GM19395 (cell line): ENCODE results near the gene PTPN13.
"Not testable (repeated sequence)": the region's sequence is repeated elsewhere in the genome, so short reads cannot be mapped to it uniquely, and the experiment has no call there.

ENCODE experiments used
- ATAC-seq: cut with Tn5 transposase; IDR thresholded peaks from one replicate; pipeline ENCODE4 v1.9.1; 2021; ENCODE audit warnings: mild to moderate bottlenecking, moderate library complexity; ENCODE audit not compliant: unreplicated experiment

PTPN13 gene

GRCh38 chr4:86631166-86631565 is 37.1 kb downstream of the PTPN13 start:
- no peak for ATAC-seq

DNA sequence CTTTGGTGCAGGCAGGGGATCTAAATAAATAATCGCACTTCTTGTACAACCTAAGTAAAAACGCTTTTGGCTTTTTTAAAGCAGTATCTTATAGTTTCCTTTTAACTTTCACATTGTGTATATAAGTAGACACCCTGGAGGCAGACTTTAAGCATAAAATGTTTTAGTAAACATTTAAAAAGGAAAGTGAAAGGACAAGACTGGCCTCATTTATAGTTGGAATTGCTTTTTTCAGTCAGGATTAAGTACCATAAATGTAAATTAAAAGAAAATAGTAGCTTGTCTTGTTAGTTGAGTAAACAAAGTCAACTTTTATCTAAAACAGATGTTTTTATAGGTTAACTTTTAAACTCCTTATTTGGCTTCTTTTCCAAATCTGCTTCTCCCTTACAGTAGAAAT is 39.7 kb downstream of the PTPN13 start:
- no peak for ATAC-seq

GRCh38 chr4:86640469-86640868 is 46.4 kb downstream of the PTPN13 start:
- ATAC-seq, result no peak

- no peak for ATAC-seq
These were observed 47.5 kb downstream of the PTPN13 start for GRCh38 chr4:86641516-86642090.

DNA sequence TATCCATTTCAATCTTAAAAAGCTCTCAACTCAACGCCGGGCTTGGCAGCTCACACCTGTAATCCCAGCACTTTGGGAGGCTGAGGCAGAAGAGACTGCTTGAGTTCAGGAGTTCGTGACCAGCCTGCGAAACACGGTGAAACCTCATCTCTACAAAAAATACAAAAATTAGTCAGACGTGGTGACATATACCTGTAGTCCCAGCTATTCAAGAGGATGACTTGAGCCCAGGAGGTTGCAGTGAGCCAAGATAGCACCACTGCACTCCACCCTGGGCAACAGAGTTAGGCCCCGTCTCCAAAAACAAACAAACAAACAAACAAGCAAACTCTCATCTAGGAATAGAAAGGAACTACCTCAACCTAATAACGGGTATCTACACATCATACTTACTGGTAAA is 50.8 kb downstream of the PTPN13 start:
- no peak for ATAC-seq

DNA sequence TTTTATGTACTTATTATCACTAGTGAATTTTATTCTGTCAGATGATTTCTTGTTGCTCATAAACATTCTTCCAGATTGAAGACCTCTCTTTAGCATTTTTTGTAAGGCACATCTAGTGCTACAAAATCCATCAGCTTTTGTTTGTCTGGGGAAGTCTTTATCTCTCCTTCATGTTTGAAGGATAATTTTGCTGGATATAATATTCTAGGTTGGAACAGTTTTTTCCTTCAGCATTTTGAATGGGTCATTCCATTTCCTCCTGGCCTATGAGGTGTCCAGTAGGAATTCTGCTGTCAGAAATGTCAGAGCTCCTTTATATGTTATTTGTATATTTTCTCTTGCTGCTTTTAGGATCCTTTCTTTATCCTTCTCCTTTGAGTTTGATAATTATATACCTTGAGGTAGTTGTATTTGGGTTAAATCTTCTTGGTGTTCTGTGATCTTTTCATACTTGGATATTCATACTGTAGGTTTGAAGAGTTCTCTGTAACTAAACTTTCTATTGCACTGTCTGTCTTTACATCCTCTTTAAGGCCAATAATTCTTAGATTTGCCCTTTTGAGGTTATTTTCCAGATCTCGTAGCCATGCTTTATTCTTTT is 58.3 kb downstream of the PTPN13 start:
- ATAC-seq, result no peak

GRCh38 chr4:86653237-86653865 is 59.2 kb downstream of the PTPN13 start:
- no peak for ATAC-seq

DNA sequence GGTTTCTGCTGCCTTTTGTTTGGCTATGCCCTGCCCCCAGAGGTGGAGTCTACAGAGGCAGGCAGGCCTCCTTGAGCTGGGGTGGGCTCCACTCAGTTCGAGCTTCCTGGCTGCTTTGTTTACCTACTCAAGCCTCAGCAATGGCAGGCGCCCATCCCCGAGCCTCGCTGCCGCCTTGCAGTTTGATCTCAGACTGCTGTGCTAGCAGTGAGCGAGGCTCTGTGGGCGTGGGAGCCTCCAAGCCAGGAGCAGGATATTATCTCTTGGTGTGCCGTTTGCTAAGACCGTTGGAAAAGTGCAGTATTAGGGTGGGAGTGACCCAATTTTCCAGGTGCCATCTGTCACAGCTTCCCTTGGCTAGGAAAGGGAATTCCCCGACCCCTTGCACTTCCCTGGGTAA is 62.7 kb downstream of the PTPN13 start:
- ATAC-seq, result not testable (repeated sequence)

DNA sequence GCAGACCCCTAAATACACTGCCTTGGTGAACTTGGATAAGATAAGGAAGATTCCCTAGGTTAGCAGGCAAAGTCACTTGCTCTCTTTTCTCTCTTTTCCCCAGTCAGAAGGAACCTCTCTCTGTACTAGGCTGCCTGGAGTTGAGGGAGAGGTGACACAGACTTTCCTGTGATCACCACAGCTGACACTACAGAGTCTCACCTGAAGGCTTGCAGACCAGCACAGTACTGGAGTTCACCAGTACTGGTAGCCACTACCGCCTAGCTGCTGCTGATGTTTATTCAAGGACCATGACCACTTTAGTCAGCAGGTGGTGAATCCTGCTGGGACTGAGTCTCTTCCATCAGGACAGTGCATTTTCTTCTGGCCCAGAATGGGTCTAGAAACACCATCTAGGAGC is 63.3 kb downstream of the PTPN13 start:
- no peak for ATAC-seq

DNA sequence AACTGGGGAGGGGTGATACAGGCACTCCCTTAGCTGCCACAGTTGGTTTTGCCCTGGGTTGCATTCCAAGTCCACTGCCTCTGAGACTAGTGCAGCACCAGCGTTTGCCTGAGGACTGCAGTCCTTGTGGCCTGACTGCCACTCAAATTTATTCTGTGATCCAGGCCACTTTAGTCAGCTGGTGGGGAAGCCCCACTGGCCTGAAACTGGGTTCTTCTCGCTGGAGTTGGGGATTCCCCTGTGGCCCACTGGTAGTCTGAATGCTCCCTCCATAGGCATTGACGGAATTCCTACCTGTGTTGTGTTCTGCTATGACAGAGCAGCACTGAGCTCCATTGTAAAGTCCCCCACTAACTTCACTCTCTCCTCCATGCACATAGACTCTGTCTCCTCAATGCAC is 63.8 kb downstream of the PTPN13 start:
- no peak for ATAC-seq

DNA sequence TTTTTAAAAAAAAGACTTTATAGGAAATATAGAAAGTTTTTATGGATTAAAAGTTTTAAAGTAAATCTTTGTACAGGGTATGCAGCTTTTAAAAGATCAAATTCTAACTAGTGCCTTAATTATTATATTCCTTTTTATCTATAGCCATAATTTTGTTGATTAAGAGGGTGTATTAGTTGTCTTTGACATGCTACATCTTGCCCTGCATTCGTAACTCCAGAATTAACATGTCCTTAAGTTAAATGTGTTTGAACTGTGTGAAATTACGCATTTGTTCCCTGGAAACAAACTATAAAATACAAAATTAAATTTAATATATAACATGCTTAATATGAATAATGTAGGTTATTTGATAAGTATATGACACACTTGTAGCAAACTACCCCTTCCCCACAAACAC is 66.3 kb downstream of the PTPN13 start:
- ATAC-seq, result no peak

DNA sequence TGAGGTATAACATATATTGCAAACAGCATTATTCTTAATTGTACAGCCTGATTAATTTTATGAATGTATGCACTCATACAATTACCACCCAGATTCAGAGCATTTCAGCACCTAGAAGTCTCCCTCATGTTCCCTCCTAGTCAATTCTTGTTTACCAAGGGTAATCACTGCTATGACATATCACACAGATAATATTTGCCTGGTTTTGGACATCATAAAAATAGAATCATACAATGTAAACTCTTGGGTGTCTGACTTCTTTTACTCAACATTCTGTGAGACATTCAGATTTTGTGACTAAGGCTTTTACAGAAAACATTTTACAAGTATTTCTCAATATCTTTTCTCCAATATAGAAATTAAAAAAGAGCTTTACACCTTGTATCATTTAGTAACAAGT is 66.9 kb downstream of the PTPN13 start:
- ATAC-seq, result no peak

- ATAC-seq, result no peak
These were observed 67.3 kb downstream of the PTPN13 start for GRCh38 chr4:86661418-86661817.

- no peak for ATAC-seq
These were observed 70.8 kb downstream of the PTPN13 start for GRCh38 chr4:86664959-86665358.

GRCh38 chr4:86670298-86670697 is 76.2 kb downstream of the PTPN13 start:
- no peak for ATAC-seq

- ATAC-seq, result no peak
These were observed 76.6 kb downstream of the PTPN13 start for GRCh38 chr4:86670756-86671155.

GRCh38 chr4:86675548-86675947 is 81.4 kb downstream of the PTPN13 start:
- ATAC-seq, result no peak

DNA sequence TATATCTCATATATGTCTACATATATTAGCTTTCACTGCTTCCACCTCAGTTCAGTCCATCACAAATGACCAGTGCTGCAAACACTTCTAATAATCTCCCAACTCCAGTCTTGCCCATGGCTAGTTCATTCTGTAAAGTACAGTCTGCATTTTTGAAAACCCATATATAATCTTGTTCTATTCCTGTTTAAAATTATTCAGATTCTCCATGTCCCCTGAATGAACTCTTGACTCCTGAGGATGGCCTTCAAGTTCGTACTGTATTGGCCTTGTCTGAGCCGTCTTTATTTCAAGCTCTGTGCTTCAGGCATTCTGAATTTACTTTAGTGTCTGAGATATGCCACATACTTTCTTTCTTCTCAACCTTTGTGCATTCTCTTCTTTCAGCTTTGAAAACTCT is 84.7 kb downstream of the PTPN13 start:
- ATAC-seq, result no peak

DNA sequence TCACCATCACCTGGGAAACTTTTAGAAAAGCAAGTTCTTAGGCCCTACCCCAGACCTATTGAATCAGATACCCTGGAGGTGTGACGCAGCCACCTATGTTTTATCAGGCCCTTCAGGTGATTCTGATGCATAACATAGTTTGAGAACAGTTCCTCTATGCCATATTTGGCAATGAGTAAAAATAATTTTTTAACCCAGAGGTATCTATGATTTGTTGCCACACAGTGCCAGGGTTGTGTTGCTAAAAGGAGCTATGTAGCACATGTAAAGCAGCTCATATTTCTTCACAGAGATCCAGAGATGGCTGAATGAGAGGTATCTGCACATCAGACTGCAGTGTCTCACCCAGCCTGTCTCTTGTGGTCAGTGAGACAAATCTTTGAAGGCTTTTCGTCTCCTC is 85.3 kb downstream of the PTPN13 start:
- ATAC-seq, result no peak

GRCh38 chr4:86683167-86683566 is 89.1 kb downstream of the PTPN13 start:
- no peak for ATAC-seq

DNA sequence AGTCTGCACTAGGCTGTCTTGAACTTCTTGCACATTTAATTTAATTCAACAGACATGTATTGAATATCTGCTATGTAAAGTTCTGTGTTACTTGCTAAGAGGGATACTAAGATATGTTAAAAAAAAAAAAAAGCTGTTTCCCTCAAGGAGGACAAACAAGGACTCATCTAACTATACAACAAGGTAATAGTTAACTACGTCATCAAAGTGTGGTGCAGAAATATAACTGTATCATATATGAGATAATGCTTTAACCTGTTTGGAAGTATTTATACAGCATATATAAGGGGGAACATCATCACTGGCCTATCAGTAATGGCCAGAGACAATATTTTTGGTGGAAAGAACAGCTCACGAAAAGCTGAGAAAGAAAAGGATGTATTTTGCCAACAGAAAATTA is 89.9 kb downstream of the PTPN13 start:
- no peak for ATAC-seq

- ATAC-seq, result no peak
These were observed 91.3 kb downstream of the PTPN13 start for GRCh38 chr4:86685401-86685800.

GRCh38 chr4:86686741-86687140 is 92.6 kb downstream of the PTPN13 start:
- no peak for ATAC-seq
